Calu3 (cell line): Measurements from ENCODE around the gene KRT81. TPM values are rescaled to one million over a fixed set of nuclear protein-coding genes. Genes with fewer than 3 reads are reported as not detected.

ENCODE experiments used
- Bru-seq: library from RNA; stranded (reverse); fragments of 400-500 nt; gene quantifications from one replicate; lab custom pipeline; 2021; lab: Mats Ljungman, UMichigan
- BruChase-seq, 2 experiments: library from RNA; stranded (reverse); fragments of 400-500 nt; gene quantifications; one replicate each; lab custom pipeline; 2021; lab: Mats Ljungman, UMichigan
- BruUV-seq: library from RNA; stranded (reverse); fragments of 400-500 nt; replicated peaks from 2 replicates; lab custom pipeline; 2021; lab: Mats Ljungman, UMichigan
- CTCF ChIA-PET: fragments of 300-600 bp; sonication (Branson Sonifier 250); formaldehyde crosslinking; loops from one replicate; lab custom pipeline; 2022; ENCODE audit warnings: antibody characterized with exemption; lab: Charles Lee
- DNase-seq: peaks from one replicate; pipeline ENCODE4 v3.0.0; 2022
- H3K27ac Mint-ChIP-seq: one replicate; pipeline ENCODE4 v1.8.0; 2022; ENCODE audit warnings: mixed read lengths; ENCODE audit not compliant: unreplicated experiment
- H3K27me3 Mint-ChIP-seq: one replicate; pipeline ENCODE4 v1.8.0; 2022; ENCODE audit warnings: mixed read lengths; ENCODE audit not compliant: unreplicated experiment
- H3K36me3 Mint-ChIP-seq: one replicate; pipeline ENCODE4 v1.8.0; 2022; ENCODE audit warnings: mild to moderate bottlenecking, moderate library complexity, mixed read lengths; ENCODE audit not compliant: insufficient read depth, unreplicated experiment
- H3K4me1 Mint-ChIP-seq: one replicate; pipeline ENCODE4 v1.8.0; 2022; ENCODE audit warnings: mild to moderate bottlenecking, low read depth, mixed read lengths; ENCODE audit not compliant: unreplicated experiment
- H3K4me3 Mint-ChIP-seq: one replicate; pipeline ENCODE4 v1.8.0; 2022; ENCODE audit warnings: mild to moderate bottlenecking, low read depth, moderate library complexity, mixed read lengths; ENCODE audit not compliant: unreplicated experiment
- H3K9me3 Mint-ChIP-seq: one replicate; pipeline ENCODE4 v1.8.0; 2022; ENCODE audit warnings: low read depth, mixed read lengths; ENCODE audit not compliant: unreplicated experiment
- intact Hi-C: fragments of 100-400 bp; cut with micrococcal nuclease; formaldehyde crosslinking; loops from one replicate; pipeline ENCODE4 v1.10.0; 2022; ENCODE audit not compliant: unreplicated experiment
- long read RNA-seq: library from polyadenylated mRNA; stranded (forward); transcript quantifications from one replicate; pipeline ENCODE4 v2.0.0, GENCODE V29; 2022
- total RNA-seq: library from RNA; stranded (reverse); gene quantifications from 2 replicates; pipeline ENCODE4 v1.2.3, GENCODE V29; 2022
- TF ChIP-seq, protein P1 (sequence below): fragments of 200-600 bp; IDR thresholded peaks from one replicate; pipeline ENCODE4 v1.8.0; 2022; ENCODE audit warnings: antibody characterized with exemption; ENCODE audit not compliant: unreplicated experiment

Gene KRT81
- total RNA-seq (0.28 and 0.61 TPM in 2 replicates), Bru-seq, nascent RNA (percentile 14 among the genes with signal in this experiment), BruChase-seq, experiment 1, labeled RNA remaining after a 6-hour chase (percentile 16 among the genes with signal in this experiment), BruChase-seq, experiment 2, labeled RNA remaining after a 2-hour chase (percentile 21 among the genes with signal in this experiment)
- long read RNA-seq, partial matches to known transcripts = 0 of 1 reads
- long read RNA-seq, other reads (novel, unspliced or antisense) = 0 of 1 reads

DNA sequence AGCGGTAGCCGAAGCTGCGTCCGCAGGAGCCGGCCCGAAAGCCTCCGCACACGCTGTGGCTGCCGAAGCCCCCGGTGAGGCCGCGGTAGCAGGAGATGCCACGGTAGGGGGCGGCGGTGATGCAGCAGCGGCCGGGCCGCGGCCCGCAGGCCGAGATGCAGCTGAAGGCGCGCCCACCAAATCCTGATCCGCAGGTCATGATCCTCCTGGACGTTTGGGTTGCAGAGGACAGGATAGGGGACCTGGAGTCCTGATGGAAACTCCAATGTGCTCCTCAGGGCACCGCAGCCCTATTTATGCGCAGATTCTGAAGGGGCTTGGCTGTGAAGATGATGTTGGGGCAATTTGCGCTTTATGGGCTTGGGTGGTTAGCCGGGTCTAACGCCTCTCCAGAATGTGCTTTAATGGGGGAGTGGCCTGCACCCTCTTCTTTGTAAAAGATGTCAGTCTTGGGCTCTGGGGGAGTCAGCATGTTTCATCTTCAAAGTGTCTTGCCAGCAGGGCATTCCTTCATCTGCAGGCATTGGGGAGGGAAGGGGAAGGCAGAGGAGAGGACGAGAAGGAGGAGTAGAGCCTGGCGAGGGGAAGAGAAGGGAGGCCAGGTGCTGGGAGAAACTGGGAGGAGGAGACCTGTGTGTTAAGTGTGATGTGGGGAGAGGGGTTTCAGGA lies at the start of gene KRT81:
TSS of gene KRT81 (minus strand) at position 268 of the 669 bp plus-strand sequence. CDS start at position 199, 69 bp downstream.
- BruUV-seq = no TSS peak
- H3K4me1 Mint-ChIP-seq = peaks cover 18% of the 10 kb centered on the region
- no peak within 1 kb of the TSS for H3K27ac Mint-ChIP-seq
- peaks cover 7% of the 10 kb centered on the region for H3K36me3 Mint-ChIP-seq
- intact Hi-C loops = no loop called here
- peaks cover 11% of the 10 kb centered on the region for H3K27me3 Mint-ChIP-seq
- H3K4me3 Mint-ChIP-seq = no peak within 1 kb of the TSS
- peaks cover 3% of the 10 kb centered on the region for H3K9me3 Mint-ChIP-seq
- CTCF ChIA-PET = no interaction called here
- TF ChIP-seq, protein P1, sequence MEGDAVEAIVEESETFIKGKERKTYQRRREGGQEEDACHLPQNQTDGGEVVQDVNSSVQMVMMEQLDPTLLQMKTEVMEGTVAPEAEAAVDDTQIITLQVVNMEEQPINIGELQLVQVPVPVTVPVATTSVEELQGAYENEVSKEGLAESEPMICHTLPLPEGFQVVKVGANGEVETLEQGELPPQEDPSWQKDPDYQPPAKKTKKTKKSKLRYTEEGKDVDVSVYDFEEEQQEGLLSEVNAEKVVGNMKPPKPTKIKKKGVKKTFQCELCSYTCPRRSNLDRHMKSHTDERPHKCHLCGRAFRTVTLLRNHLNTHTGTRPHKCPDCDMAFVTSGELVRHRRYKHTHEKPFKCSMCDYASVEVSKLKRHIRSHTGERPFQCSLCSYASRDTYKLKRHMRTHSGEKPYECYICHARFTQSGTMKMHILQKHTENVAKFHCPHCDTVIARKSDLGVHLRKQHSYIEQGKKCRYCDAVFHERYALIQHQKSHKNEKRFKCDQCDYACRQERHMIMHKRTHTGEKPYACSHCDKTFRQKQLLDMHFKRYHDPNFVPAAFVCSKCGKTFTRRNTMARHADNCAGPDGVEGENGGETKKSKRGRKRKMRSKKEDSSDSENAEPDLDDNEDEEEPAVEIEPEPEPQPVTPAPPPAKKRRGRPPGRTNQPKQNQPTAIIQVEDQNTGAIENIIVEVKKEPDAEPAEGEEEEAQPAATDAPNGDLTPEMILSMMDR = no peak
- no peak for DNase-seq

DNA sequence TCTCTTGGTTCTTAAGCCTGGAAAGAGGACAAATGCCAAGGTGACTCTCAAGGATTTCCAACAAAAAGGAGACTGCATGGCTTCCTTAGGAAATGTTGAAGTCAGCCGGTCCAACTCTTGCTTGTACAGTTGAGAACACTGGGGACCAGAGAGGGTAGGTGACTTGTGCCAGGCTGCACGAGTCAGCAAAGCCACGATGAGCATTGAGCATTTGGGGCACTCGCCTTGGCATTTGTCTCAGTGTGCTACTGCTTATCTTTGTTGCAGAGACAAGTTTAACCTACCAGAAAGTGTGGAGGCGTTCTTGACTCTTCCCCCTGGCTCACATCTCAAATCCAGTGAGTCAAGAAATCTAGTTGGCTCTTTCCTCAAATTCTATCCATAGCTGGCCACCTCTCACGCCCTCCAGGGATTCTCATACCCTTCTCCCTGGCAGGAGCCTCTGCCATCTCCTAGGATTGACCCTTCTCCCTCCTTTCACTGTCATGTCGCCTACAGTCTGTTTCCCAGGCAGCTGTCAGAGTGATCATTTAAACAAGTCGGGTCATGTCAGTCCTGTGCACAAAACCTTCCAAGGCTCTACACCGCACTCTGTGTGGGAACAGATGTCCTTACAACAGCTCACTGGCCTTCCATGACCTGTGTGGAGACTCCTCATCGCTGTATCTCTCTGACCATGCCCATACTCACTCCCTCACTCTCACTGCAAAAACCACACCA lies 47.1 kb upstream of the KRT81 start:
- Mint-ChIP-seq H3K9me3 (no peaks in the 10 kb centered on the region), H3K4me3 (no peak overlapping the region), H3K27me3 (peaks cover 17% of the 10 kb centered on the region), H3K36me3 (no peaks in the 10 kb centered on the region), H3K27ac (no peak overlapping the region), H3K4me1 (peaks cover 20% of the 10 kb centered on the region)
- no peak for DNase-seq
- CTCF ChIA-PET = interaction anchor here (0.6 kb wide), 1 partner anchor 245 kb away, joined by 3 read pairs; no protein-coding TSS in a partner anchor
- intact Hi-C loops = no loop called here
- BruUV-seq = no TSS peak
- TF ChIP-seq, protein P1 = no peak

DNA sequence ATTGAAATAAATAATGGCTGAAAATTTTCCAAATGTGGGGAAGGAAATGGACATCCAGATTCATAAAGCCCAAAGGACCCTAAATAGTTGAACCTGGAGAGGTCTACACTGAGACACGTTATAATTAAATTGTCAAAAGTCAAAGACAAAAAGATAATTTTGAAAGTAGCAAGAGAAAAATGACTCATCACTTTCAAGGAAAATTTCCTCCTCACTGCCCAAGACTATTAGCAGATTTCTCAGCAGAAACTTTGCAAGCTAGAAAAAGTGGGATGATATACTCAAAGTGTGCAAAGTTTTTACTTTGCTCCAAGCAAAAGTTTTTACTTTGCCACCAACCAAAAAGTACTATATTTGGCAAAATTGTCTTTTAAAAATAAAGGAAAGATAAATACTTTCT lies 45.7 kb upstream of the KRT81 start:
- no peak for DNase-seq
- Mint-ChIP-seq H3K4me1 (peaks cover 22% of the 10 kb centered on the region), H3K9me3 (no peaks in the 10 kb centered on the region), H3K4me3 (no peak overlapping the region), H3K27me3 (peaks cover 21% of the 10 kb centered on the region), H3K27ac (peak overlapping the region; percentile 31), H3K36me3 (no peaks in the 10 kb centered on the region)
- intact Hi-C loops = no loop called here
- CTCF ChIA-PET = interaction anchor here (0.6 to 1.2 kb wide), 2 partner anchors 81 to 1407 kb away, joined by 3 read pairs; no protein-coding TSS in a partner anchor
- no TSS peak for BruUV-seq
- TF ChIP-seq, protein P1 = no peak

DNA sequence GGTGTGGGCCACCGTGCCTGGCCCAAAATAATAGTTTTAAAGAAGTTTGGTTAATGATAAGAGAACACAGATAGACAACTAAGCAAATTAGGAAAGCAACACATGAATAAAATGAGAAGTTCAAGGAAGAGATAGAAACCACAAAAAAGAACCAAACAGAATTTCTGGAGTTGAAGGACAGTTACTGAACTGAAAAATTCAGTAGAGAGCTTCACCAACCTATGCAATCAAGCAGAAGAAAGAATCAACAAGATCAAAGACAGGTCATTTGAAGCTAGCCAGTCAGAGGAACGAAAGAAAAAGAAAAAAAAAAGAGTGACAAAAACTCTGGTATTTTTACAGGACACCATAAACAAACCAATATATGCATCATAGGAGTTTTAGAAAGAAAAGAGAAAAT lies 45.3 kb upstream of the KRT81 start:
- H3K27me3 Mint-ChIP-seq = peaks cover 25% of the 10 kb centered on the region
- no TSS peak for BruUV-seq

More for the DNA sequence above, 45.3 kb upstream of the KRT81 start:
- CTCF ChIA-PET = interaction anchor here (0.6 to 1.2 kb wide), 3 partner anchors 80 to 1407 kb away, joined by 3 to 5 read pairs (median 3); no protein-coding TSS in a partner anchor
- TF ChIP-seq, protein P1 = no peak
- no peak overlapping the region for H3K4me3 Mint-ChIP-seq
- H3K9me3 Mint-ChIP-seq = peaks cover 3% of the 10 kb centered on the region
- peaks cover 26% of the 10 kb centered on the region for H3K4me1 Mint-ChIP-seq
- peak overlapping the region; percentile 31 for H3K27ac Mint-ChIP-seq
- intact Hi-C loops = no loop called here
- H3K36me3 Mint-ChIP-seq = no peaks in the 10 kb centered on the region
- DNase-seq = no peak
